HL-60 (cell line): ENCODE measurements around the gene KIAA1217.

Source experiments
- DNase-seq, 2 experiments: peaks; one replicate each; pipeline ENCODE4 v3.0.0-alpha.2; 2010 to 2020; ENCODE audit warnings: low read depth in 1 of 2, low spot score in 1 of 2
- H3K27ac ChIP-seq: fragments of 250-450 bp; sonication (Bioruptor Pico); replicated peaks from 2 replicates; pipeline ENCODE4 v1.5.1; 2020; ENCODE audit warnings: mild to moderate bottlenecking, moderate library complexity
- H3K27me3 ChIP-seq: fragments of 250-450 bp; sonication (Bioruptor Pico); 2 replicates; pipeline ENCODE4 v1.5.1; 2021; ENCODE audit warnings: mild to moderate bottlenecking, moderate library complexity; ENCODE audit not compliant: insufficient read depth, poor library complexity, severe bottlenecking
- H3K4me3 ChIP-seq: replicated peaks from 2 replicates; pipeline ENCODE4 v1.5.1; 2011; ENCODE audit warnings: mild to moderate bottlenecking, control low read depth, low read length; ENCODE audit not compliant: insufficient read depth
- CTCF ChIP-seq: IDR thresholded peaks from one replicate; pipeline ENCODE4 v1.5.1; 2011; ENCODE audit warnings: low read length, control low read depth, inconsistent platforms; ENCODE audit not compliant: insufficient read depth
- GABPA ChIP-seq: IDR thresholded peaks from 2 replicates; pipeline ENCODE4 v1.6.1; 2012; ENCODE audit warnings: low read depth
- POLR2AphosphoS5 ChIP-seq: IDR thresholded peaks from 2 replicates; pipeline ENCODE4 v1.6.1; 2012; ENCODE audit warnings: low read depth
- REST ChIP-seq: IDR thresholded peaks from 2 replicates; pipeline ENCODE4 v1.6.1; 2012; ENCODE audit warnings: low read depth; ENCODE audit not compliant: insufficient replicate concordance
- SPI1 ChIP-seq: IDR thresholded peaks from 2 replicates; pipeline ENCODE4 v1.6.1; 2012; ENCODE audit warnings: low read depth, mild to moderate bottlenecking, borderline replicate concordance

The KIAA1217 gene

DNA sequence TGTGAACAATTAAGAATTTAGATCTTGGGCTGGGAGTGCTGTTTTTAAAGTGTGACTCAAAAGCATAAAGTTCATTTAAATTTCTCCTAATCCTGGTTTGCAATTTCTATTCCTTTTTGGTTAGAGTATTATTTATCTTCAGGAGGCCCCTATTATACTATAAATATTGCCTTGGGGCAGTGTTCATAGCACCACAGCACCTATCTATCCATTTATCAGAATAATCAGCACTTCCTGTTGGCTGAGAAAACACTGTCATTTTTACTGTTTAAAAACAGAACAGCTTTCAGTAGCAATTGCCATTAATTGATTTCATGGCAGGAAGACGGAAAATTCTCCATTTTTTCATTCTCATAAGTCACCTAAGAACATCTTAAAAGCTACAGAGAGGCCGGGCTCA, 111.4 kb downstream of the KIAA1217 start:
- H3K4me3 ChIP-seq: no peak overlapping the region
- H3K27ac ChIP-seq: no peak overlapping the region
- TF ChIP-seq POLR2AphosphoS5: no peak
- TF ChIP-seq SPI1: no peak
- TF ChIP-seq GABPA: no peak
- no peak for TF ChIP-seq CTCF
- no peak for TF ChIP-seq REST
- DNase-seq: no peak
- no peaks in the 10 kb centered on the region for H3K27me3 ChIP-seq

- Histone ChIP-seq H3K4me3 (no peak overlapping the region), H3K27ac (no peak overlapping the region), H3K27me3 (no peaks in the 10 kb centered on the region)
- no peak for DNase-seq
- no peak for TF ChIP-seq CTCF
- TF ChIP-seq SPI1: no peak
- no peak for TF ChIP-seq REST
- no peak for TF ChIP-seq POLR2AphosphoS5
- TF ChIP-seq GABPA: no peak
Observed at GRCh38 chr10:24324651-24325050, 115.7 kb downstream of the KIAA1217 start.

DNA sequence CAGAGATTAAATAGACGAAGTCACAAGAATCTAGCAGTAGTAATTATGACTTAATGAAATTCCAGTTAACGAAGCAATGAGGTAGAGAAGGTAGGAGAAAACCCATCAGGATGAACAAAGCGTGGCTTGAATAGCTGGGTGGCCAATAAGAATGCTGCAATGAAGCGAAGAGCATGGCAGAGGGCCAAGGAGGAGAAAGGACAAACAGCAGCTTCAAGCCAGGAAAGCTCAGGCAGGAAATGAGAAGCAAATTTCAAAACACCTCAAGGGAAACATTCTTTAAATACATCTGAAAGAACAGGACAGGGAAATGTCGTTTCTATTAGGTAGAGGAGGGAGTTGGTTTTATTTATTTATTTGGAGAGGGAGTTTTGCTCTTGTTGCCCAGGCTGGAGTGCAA, 122.5 kb downstream of the KIAA1217 start:
- no peak for DNase-seq
- TF ChIP-seq SPI1 (no peak), POLR2AphosphoS5 (no peak), GABPA (no peak), CTCF (no peak), REST (no peak)
- Histone ChIP-seq H3K27ac (no peak overlapping the region), H3K27me3 (no peaks in the 10 kb centered on the region), H3K4me3 (no peak overlapping the region)
